DOHH2 (cell line): ENCODE results near the gene CD14.
"Not testable (repeated sequence)": the region's sequence is repeated elsewhere in the genome, so short reads cannot be mapped to it uniquely, and the experiment has no call there.

Source experiments
- H3F3A ChIP-seq: fragments of 200-600 bp; sonication (generic), shearing (Covaris generic); 2 replicates; pipeline ENCODE4 v1.6.0; 2016; ENCODE audit warnings: antibody characterized with exemption, mild to moderate bottlenecking; ENCODE audit not compliant: control insufficient read depth, insufficient read depth
- H3K27ac ChIP-seq: fragments of 200-600 bp; sonication (generic); 2 replicates; pipeline ENCODE4 v1.5.1; 2014; ENCODE audit warnings: low read depth, mild to moderate bottlenecking, low read length, moderate library complexity
- H3K27me3 ChIP-seq: fragments of 200-600 bp; sonication (generic); 2 replicates; pipeline ENCODE4 v1.6.1; 2014; ENCODE audit warnings: mild to moderate bottlenecking, low read length, mixed read lengths; ENCODE audit not compliant: control insufficient read depth
- H3K36me3 ChIP-seq: fragments of 200-600 bp; sonication (generic); 2 replicates; pipeline ENCODE4 v1.6.1; 2014; ENCODE audit warnings: mild to moderate bottlenecking, low read length, moderate library complexity, mixed read lengths; ENCODE audit not compliant: control insufficient read depth
- H3K4me1 ChIP-seq: fragments of 200-600 bp; sonication (generic); 2 replicates; pipeline ENCODE4 v1.6.1; 2014; ENCODE audit warnings: mild to moderate bottlenecking, low read length, mixed read lengths; ENCODE audit not compliant: control insufficient read depth
- H3K4me2 ChIP-seq: fragments of 200-600 bp; sonication (generic); 2 replicates; pipeline ENCODE4 v1.6.0; 2014; ENCODE audit warnings: mild to moderate bottlenecking, low read length, moderate library complexity
- H3K4me3 ChIP-seq: fragments of 200-600 bp; sonication (generic); 2 replicates; pipeline ENCODE4 v1.5.1; 2014; ENCODE audit warnings: mild to moderate bottlenecking, low read length, mixed read lengths
- H3K79me2 ChIP-seq: fragments of 200-600 bp; sonication (generic); 2 replicates; pipeline ENCODE4 v1.6.1; 2014; ENCODE audit warnings: mild to moderate bottlenecking, low read length, mixed read lengths; ENCODE audit not compliant: control insufficient read depth
- H3K9me2 ChIP-seq: fragments of 200-600 bp; sonication (generic); replicated peaks from 2 replicates; pipeline ENCODE4 v1.6.1; 2014; ENCODE audit warnings: mild to moderate bottlenecking, low read length, mixed read lengths; ENCODE audit not compliant: control insufficient read depth
- H3K9me3 ChIP-seq: fragments of 200-600 bp; sonication (generic); 2 replicates; pipeline ENCODE4 v1.6.1; 2014; ENCODE audit warnings: antibody characterized with exemption, low read length, mixed read lengths; ENCODE audit not compliant: control insufficient read depth, insufficient read depth
- H4K20me1 ChIP-seq: fragments of 200-600 bp; sonication (generic); 2 replicates; pipeline ENCODE4 v1.6.0; 2014; ENCODE audit warnings: low read depth, mild to moderate bottlenecking, antibody characterized with exemption, low read length, moderate library complexity; ENCODE audit not compliant: control insufficient read depth, insufficient read depth
- EZH2phosphoT487 ChIP-seq: fragments of 200-600 bp; sonication (generic); IDR thresholded peaks from 2 replicates; pipeline ENCODE4 v1.6.1; 2017; ENCODE audit warnings: borderline replicate concordance, mild to moderate bottlenecking, antibody characterized with exemption, low read length, moderate library complexity, mixed read lengths
- TF ChIP-seq, protein P1 (sequence below): fragments of 200-600 bp; sonication (generic); IDR thresholded peaks from one replicate; pipeline ENCODE4 v1.5.1; 2014; ENCODE audit warnings: antibody characterized with exemption, mild to moderate bottlenecking, low read depth, low read length; ENCODE audit not compliant: poor library complexity, severe bottlenecking

The CD14 gene

DNA sequence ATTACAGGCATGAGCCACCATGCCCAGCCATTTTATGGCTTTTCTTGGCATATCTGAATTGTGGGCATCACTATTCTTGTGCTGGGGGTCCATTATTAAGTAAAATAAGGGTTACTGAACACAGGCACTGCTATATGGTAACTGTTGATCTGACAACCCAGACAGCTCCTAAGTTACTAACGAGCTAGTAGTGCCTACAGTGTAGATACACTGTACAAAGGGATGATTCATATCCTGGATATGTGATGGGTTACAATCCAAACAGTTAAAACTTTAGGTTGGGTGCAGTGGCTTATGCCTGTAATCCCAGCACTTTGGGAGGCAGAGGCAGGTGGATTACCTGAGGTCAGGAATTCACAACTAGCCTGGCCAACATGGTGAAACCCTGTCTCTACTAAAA, 4.3 kb downstream of the CD14 start:
- H3K9me3 ChIP-seq, result peaks cover 2% of the 10 kb centered on the region; the same call in 1 of the 2 replicates
- H3F3A ChIP-seq, result no peaks in the 10 kb centered on the region
- H3K4me3 ChIP-seq, result no peak overlapping the region
- no peaks in the 10 kb centered on the region for H3K36me3 ChIP-seq
- no peak overlapping the region for H3K4me2 ChIP-seq
- H3K27ac ChIP-seq, result no peak overlapping the region
- H3K9me2 ChIP-seq, result no peaks in the 10 kb centered on the region
- H3K27me3 ChIP-seq, result peaks cover 31% of the 10 kb centered on the region
- H3K4me1 ChIP-seq, result peaks cover 19% of the 10 kb centered on the region
- TF ChIP-seq EZH2phosphoT487, result no peak
- TF ChIP-seq, protein P1, sequence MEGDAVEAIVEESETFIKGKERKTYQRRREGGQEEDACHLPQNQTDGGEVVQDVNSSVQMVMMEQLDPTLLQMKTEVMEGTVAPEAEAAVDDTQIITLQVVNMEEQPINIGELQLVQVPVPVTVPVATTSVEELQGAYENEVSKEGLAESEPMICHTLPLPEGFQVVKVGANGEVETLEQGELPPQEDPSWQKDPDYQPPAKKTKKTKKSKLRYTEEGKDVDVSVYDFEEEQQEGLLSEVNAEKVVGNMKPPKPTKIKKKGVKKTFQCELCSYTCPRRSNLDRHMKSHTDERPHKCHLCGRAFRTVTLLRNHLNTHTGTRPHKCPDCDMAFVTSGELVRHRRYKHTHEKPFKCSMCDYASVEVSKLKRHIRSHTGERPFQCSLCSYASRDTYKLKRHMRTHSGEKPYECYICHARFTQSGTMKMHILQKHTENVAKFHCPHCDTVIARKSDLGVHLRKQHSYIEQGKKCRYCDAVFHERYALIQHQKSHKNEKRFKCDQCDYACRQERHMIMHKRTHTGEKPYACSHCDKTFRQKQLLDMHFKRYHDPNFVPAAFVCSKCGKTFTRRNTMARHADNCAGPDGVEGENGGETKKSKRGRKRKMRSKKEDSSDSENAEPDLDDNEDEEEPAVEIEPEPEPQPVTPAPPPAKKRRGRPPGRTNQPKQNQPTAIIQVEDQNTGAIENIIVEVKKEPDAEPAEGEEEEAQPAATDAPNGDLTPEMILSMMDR, result no peak
- H4K20me1 ChIP-seq, result no peaks in the 10 kb centered on the region
- no peaks in the 10 kb centered on the region for H3K79me2 ChIP-seq

DNA sequence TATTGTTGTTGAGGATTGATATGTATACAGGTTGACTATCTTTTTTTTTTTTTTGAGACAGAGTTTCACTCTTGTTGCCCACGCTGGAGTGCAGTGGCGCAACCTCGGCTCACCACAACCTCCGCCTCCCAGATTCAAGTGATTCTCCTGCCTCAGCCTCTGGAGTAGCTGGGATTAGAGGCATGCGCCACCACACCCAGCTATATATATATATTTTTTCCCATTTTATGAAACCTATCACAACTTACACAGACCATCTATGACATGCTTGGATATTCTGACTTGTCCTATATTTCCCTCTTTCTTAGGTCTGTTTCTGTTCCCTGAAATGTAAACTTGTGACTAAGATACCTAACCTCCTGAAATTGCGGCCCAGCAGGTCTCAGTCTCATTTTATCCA, 5.0 kb downstream of the CD14 start:
- no peaks in the 10 kb centered on the region for H3K36me3 ChIP-seq
- H3K27ac ChIP-seq, result no peak overlapping the region
- no peaks in the 10 kb centered on the region for H3K79me2 ChIP-seq
- H3K4me2 ChIP-seq, result no peak overlapping the region
- H3K4me3 ChIP-seq, result no peak overlapping the region
- H3F3A ChIP-seq, result no peaks in the 10 kb centered on the region
- H3K27me3 ChIP-seq, result peaks cover 26% of the 10 kb centered on the region
- peaks cover 2% of the 10 kb centered on the region; the same call in 1 of the 2 replicates for H3K9me3 ChIP-seq
- H4K20me1 ChIP-seq, result no peaks in the 10 kb centered on the region
- H3K9me2 ChIP-seq, result no peaks in the 10 kb centered on the region
- H3K4me1 ChIP-seq, result peaks cover 15% of the 10 kb centered on the region
- TF ChIP-seq EZH2phosphoT487, result no peak

DNA sequence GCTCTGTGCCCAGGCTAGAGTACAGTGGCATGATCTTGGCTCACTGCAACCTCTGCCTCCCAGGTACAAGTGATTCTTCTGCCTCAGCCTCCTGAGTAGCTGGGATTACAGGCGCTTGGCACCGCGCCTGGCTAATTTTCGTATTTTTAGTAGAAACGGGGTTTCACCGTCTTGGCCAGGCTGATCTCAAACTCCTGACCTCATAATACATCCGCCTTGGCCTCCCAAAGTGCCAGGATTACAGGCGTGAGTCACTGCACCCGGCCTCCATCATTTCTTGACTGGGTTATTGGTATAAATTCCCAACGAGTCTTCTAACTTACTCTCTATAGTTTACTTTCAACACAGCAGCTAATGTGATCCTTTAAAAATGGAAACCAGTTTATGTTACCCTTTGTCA, 8.1 kb downstream of the CD14 start:
- not testable (repeated sequence) for H3F3A ChIP-seq, H3K4me2 ChIP-seq, H4K20me1 ChIP-seq

DNA sequence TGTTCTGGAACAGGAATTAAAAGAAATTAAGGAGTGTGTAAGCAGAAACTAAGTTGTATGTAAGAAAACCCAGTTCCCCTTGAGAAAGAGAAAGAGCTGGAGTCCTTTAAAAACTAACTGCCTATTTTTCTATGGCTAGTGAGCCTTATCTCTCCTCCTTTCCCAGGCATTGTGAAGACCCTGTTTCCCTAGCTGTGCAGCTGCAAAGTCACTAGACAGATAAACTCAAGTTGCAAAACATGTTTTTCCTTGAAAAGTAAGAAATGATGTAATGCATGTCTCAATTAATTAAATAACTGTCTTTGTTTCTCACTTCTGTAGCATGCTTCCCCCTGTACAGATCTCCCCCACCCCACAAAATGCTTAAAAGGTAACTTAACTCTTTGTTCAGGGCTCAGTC, 9.9 kb downstream of the CD14 start:
- H3K79me2 ChIP-seq, H3K4me3 ChIP-seq, H3K9me3 ChIP-seq, H3K4me1 ChIP-seq, H3K27ac ChIP-seq, H3K9me2 ChIP-seq, H4K20me1 ChIP-seq, H3K4me2 ChIP-seq, H3F3A ChIP-seq, H3K36me3 ChIP-seq: not testable (repeated sequence)
- H3K27me3 ChIP-seq, result peaks cover 11% of the 10 kb centered on the region; the same call in 1 of the 2 replicates

More for the DNA sequence above, 8.1 kb downstream of the CD14 start:
- not testable (repeated sequence) for H3K27me3 ChIP-seq, H3K27ac ChIP-seq, H3K9me2 ChIP-seq, H3K36me3 ChIP-seq, H3K4me3 ChIP-seq, H3K9me3 ChIP-seq, H3K79me2 ChIP-seq, H3K4me1 ChIP-seq

DNA sequence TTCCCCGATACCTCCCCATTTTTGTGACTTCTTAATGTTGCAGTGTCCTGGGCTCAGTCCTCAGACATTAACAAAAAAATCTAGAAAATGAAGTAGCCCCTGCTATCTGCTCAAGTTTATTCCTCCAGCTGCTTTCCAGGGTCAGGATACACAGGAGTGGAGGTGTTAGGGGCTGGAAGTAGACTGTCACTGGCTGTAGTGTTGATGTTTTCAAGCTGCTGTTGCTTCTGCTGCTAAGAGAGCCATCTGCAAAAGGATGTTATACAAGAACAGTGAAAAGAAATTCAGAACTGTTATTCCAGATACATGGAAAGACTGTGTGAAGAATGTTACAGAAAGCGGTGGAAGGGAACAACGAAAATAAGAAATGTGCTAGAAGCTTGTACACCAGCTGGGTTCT, 10.7 kb downstream of the CD14 start:
- Histone ChIP-seq H3K27ac (no peak overlapping the region), H3F3A (no peaks in the 10 kb centered on the region), H3K4me2 (no peak overlapping the region), H3K9me2 (no peaks in the 10 kb centered on the region), H3K27me3 (peaks cover 11% of the 10 kb centered on the region; the same call in 1 of the 2 replicates), H3K4me1 (no peaks in the 10 kb centered on the region), H3K9me3 (peaks cover 2% of the 10 kb centered on the region; the same call in 1 of the 2 replicates), H3K36me3 (no peaks in the 10 kb centered on the region), H4K20me1 (no peaks in the 10 kb centered on the region), H3K4me3 (no peak overlapping the region), H3K79me2 (no peaks in the 10 kb centered on the region)
- TF ChIP-seq, protein P1, result no peak
- no peak for TF ChIP-seq EZH2phosphoT487
